Urothelium cell line (cell line): ENCODE data around the gene SNX13.

Source experiments
- DNase-seq: peaks from one replicate; pipeline ENCODE4 v3.0.0; 2011; ENCODE audit warnings: low spot score, mixed read lengths
- FAIRE-seq: peaks from 2 replicates; lab custom pipeline; 2011; peaks lifted over from hg19 to GRCh38; lab: Jason Lieb, UNC

The SNX13 gene

GRCh38 chr7:17792075-17792936, 148.0 kb downstream of the SNX13 start:
- DNase-seq (no peak), FAIRE-seq (no peak)

- DNase-seq = no peak
- FAIRE-seq = no peak
Observed at GRCh38 chr7:17787257-17787656, 153.0 kb downstream of the SNX13 start.

DNA sequence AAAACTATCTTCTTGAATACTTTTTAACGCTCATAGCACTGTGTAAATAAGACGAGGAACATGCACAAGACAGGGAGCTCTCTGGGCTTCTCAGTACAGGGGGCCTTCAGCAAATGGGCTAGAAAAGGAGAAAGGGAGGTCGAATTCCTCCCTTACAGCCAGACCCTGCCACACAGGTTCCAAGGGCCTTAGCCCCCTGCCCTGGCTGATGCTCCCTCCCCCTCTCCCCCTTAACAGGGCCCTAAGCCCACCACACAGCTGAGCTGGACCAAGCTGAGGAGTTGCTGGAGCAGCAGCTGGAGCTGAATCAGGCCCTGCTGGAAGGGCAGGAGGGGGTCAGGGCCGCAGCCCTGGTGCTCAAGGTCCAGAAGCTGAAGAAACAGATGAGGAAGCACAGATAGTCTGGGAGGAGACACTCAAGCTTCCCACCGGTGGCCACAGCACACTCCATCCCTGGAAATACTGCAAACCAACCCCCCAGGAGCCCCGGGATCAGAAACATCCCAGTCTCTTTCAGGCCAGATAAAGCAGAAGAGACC, 153.9 kb downstream of the SNX13 start:
- DNase-seq (no peak), FAIRE-seq (no peak)

GRCh38 chr7:17782216-17782549, 158.1 kb downstream of the SNX13 start:
- DNase-seq (no peak), FAIRE-seq (no peak)

DNA sequence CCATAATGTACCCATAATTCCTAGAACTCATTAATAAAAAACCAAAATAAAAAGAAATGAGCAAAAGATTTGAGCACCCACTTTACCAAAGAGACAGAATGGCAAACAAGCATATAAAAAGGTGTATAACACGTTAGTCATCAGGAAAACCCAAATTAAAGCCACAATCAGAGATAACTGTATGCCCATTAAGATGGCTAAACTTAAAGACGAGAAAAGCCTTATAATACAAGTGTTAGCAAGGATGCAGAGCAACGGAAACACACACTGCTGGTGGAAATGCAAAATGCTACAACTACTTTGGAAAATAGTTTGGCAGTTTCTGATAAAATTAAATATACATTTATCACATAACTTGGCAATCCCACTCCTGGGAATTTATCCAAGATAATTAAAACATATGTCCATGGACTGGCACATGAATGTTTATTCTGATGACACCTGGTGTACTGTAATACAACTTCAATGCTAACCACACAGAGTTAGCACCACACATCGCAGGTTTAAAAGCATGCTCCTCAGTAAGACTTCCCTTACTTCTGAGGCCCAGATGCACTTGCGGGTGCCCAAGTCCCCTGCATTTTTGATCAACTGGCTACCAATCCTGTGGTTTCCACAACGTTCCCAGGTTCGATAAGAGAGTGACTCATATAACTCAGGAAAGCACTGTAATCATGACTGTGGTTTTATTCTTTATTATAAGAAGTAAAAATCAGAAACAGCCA, 158.6 kb downstream of the SNX13 start:
- peak; percentile 67 for DNase-seq
- no peak for FAIRE-seq

DNA sequence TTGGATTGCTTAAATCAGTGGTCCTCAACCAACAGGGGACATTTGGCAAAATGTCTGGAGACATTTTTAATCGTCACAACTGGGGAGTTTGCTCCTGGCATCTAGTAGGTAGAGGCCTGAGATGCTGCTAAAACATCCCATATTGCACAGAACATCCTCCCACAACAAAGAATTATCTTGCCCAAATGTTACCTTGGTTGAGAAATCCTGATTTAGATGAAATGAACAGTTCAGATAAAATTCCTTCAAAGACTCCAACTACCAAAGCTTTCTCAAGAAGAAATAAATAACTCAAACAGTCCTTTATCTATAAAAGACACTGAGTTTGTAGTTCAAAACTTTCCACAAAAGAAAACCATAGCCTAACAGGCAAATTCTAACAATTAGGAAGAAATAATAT, 160.9 kb downstream of the SNX13 start:
- no peak for DNase-seq
- no peak for FAIRE-seq

DNA sequence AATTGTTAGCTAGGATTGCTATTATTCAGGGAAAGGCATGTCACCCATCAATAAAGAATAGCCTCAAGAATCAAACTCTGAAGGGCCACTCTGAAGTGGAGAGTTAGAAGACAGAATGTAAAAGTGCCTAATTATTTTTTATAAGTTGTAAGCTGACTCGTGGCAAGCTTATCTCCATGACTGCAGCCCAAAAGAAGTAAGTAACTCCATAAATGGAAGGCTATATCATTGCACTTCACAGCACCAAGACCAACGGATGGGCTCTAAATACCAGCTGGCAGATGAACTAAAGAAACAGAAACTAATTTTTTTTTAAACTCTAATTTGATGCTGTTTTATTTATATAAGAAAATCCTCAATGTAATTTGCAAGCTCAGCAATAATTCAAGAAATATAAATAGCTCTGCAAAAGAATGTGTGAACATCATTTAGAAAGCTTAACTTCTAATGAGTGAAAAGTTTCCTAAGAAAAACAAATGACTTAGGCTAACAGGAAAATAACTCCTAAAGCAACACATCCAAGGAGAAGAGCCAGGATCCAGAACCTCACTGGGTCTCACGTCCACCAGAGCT, 165.5 kb downstream of the SNX13 start:
- no peak for DNase-seq
- FAIRE-seq = no peak

DNA sequence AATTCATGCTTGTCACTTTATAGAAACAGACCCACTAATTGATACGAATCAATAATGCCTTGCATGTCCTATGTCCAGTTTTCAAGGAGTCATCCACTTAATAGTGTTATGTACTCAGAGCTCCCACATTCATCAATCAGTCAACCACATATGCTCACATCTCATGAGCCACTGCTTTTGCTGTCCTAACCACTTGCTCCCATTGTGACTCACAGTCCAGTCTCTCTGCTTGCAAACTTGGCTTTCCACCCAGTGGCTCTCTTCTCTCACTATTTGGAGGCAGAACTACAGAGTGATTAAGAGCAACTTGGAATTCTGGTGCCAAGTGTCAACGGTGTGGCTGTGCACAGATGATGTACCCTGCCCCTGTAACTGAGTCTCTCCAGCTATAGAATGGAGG, 166.0 kb downstream of the SNX13 start:
- peak; percentile 30 for DNase-seq
- no peak for FAIRE-seq

DNA sequence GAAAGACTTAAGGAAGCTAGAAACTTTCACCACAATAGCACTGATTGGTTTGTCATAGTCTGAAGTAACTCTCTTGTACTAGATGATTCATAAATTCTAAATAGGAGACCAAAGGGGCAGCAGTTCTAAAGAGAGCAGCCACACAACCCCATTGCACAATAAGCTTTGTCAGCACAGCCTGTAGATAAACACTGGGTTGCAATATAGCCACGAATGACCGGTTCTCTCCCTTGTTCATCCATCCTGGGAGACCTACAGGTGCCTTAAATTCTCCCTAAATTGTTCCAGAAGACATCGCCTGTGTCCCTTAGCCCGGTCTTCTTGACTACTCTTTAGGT, 167.0 kb downstream of the SNX13 start:
- no peak for FAIRE-seq
- peak; percentile 31 for DNase-seq

DNA sequence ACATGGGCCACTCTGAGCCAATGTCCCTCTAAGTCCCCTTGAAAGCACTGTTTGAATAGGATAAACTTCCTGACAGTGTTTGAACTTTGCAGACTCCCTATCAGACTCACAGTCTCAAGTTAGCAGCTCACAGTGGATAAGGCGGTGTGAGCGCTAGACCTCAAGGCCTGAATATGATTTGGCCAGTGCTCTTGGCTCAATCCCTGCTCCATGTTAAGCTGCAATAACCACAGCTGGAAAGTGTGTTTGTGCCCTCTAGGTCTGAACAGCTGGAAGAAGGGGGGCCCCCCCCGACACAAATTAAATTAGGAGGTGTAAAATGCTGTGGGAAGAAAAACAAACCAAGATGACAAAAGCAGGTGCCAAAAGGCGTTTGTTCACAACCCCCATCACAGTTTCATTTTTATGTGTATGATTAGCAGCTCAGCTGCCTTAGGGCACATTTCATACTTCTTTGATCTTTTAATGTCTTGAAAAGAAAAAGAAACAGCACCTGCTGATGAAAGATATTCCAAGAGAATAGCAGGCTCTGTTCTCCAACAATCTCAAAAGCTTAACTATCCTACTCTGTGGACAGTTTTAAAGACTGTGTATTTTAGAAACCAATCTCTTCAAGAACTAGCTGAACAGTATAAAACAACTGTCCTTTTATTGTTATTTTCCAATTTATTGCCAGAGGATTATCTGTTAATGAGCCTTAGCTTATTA, 167.6 kb downstream of the SNX13 start:
- DNase-seq (no peak), FAIRE-seq (no peak)

DNA sequence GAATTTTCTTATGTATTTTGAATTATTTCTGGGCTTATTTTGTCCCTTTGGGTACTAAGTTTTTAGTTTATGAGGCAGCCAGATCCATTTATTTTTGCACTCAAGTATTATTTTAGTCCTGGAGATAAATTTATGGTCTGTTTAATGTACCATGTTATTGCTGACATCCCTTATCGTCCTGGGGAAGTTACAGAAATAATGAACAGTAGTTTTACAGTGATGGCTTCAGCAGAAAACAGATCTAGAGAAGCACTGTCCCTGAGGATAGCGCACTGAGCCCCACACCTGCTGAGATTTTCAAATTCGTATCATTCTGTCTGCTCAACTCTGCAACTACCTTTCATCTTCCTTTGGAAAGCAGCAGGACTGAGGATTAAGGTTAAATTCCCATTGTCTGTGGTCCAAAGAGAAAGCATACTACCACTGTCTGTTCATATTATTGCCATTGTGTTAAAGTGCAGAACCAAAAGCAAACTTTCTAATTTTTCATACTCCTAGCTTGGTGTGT, 168.3 kb downstream of the SNX13 start:
- FAIRE-seq = no peak

DNA sequence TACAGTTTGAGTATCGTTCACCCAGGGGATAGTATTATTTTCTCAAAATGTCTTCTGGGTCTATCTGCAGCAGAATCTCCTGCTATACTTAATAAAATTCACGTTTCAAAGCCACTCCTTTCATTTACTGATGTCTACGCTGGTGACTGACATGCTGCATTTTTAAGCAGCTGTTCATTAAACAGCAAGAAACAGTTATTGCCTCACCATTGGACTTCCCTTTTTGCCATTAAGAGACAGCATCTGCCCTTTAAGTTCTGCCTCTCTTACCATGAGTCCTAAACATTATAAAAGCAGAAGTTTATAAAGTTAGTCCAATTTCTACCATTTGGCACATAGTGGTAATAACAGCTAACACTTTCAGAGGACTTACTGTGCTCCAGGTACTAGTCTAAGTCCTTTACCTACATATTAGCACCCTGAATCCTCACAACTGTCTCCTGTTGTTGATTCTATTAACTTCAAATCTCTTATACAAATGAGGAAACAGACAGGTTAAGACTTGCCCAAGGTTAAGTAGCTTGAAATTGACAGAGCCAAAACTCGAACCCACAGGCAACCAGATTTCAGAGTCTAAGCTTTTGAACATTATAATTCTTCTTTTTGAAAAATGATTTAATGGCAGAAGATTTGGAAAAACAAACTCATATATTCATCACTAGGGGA, 169.5 kb downstream of the SNX13 start:
- FAIRE-seq = no peak

More for the DNA sequence above, 168.3 kb downstream of the SNX13 start:
- DNase-seq = no peak

DNA sequence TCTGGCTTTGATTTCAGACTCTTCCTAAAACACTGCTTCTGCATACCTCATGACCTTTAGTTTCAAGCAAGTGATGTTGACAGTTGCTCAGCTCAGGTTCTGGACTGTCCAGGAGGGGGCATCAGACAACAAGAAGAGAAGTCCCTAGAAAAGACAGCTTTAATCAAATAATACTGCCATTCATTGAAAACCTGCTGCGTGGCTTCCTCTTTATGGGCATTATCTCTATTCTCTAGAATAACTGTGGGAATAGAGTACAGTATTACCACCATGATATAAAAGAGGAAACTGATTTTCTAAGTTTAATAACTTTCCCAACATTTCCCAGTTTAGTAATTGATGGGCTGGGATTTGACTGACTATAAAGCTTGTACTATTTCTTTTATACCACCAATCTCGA, 170.4 kb downstream of the SNX13 start:
- peak; percentile 62 for DNase-seq
- no peak for FAIRE-seq

More for the DNA sequence above, 169.5 kb downstream of the SNX13 start:
- DNase-seq = no peak

GRCh38 chr7:17758008-17758407, 182.3 kb downstream of the SNX13 start:
- no peak for FAIRE-seq

DNA sequence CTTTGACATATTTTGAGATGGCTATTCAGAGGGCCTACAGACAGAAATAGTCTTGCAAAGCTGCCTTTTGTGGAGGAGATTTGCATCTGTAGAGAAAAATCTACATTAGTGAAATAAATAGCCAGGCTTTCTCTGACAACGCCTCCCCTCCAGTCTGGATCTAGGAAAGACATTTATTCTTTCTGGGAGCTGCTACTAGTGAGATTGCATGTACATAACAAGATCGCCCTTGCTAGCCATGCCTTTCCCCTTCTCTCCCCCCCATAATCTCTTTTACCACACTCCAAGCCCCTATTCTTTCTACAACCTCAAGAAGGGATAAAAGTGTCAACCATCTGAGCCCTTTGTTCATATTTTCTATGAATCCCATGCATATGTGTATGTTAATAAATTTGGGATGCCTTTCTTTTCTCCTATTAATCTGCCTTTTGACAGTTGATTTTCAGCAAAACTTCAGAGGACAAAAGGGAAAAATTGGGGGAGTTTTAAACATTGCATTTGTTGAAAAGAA, 194.2 kb downstream of the SNX13 start:
- FAIRE-seq = no peak

More at GRCh38 chr7:17758008-17758407, 182.3 kb downstream of the SNX13 start:
- no peak for DNase-seq

GRCh38 chr7:17745610-17746009, 194.7 kb downstream of the SNX13 start:
- FAIRE-seq (no peak), DNase-seq (no peak)

More for the DNA sequence above, 194.2 kb downstream of the SNX13 start:
- no peak for DNase-seq

GRCh38 chr7:17743316-17743715, 197.0 kb downstream of the SNX13 start:
- DNase-seq = no peak
- FAIRE-seq = no peak

DNA sequence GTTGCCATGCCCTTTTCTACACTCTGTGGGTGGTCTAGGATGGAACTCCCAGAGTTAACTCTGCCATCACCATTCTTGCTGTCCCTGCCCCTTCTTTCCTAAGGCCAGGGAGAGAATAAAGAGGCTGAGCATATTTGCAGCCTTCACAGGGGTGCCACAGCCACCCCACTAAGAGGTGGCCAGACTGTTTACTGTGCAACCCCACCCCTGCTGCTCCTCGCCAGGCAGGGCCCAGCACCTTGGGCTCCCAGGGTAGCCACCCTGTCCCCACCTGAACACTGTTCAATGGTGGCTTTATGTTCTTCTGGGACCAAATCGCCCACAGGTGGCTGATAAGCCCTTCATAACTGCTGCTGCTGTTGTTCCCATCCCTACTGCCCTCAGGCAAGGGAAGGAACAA, 198.9 kb downstream of the SNX13 start:
- FAIRE-seq = no peak
- DNase-seq = no peak
